T-helper 22 cell (primary cell): ENCODE data around the gene MYH11.
"Not testable (repeated sequence)": the region's sequence is repeated elsewhere in the genome, so short reads cannot be mapped to it uniquely, and the experiment has no call there.

Source experiments
- DNase-seq: peaks from one replicate; pipeline ENCODE4 v3.0.0-alpha.2; 2020; ENCODE audit warnings: low read depth

MYH11 gene

DNA sequence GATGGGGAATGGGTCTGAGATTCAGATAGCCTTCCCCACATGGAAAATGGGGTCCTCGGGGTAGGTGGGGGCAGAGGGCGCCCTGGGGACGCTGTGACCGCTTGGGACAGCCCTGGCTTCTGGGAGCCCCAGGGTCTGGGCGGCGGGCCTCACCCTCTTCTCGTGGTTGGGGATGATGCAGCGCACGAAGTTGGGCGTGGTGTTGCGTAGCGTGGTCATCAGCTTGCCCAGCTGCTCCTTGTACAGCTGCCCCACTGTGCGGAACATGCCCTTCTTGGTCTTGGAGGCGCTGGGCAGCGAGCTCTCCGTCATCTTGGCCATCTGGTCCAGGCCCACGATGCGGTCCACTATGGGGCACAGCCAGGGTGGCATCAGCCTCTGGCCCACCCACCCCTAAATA lies 106.8 kb downstream of the MYH11 start:
- DNase-seq, result no peak

DNA sequence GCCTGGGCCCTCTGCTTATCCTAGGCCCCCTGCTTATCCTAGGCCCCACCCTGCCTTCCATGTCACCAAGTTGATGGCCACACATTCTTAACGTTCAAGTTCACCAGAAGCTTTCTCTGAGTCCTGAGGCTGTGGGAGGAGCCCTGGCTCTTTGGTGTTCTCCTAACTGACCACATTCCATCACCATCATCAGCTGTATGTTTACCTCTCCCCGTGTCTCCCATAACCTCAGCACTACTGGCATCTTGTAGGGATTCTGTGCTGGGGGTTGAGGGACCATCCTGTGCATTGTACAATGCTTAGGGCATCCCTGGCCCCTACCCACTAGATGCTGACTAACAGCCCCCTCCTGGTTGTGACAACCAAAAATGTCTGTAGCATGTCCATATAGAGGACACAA lies 107.5 kb downstream of the MYH11 start:
- DNase-seq, result no peak

DNA sequence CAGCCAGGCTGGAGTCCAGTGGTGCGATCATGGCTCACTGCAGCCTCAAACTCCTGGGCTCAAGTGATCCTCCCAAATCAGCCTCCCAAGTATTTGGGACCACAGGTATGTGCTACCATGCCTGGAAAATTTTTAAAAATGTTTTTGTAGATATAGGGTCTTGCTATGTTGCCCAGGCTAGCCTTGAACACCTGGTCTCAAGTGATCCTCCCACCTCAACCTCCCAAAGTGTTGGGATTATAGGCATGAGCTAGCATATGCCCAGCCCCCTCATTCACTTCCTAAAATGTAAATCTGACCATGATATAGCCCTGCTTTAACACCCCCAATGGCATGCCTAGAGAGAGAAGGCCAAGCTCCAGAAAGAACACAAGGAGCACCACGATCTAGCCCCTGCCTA lies 108.2 kb downstream of the MYH11 start:
- DNase-seq, result no peak

DNA sequence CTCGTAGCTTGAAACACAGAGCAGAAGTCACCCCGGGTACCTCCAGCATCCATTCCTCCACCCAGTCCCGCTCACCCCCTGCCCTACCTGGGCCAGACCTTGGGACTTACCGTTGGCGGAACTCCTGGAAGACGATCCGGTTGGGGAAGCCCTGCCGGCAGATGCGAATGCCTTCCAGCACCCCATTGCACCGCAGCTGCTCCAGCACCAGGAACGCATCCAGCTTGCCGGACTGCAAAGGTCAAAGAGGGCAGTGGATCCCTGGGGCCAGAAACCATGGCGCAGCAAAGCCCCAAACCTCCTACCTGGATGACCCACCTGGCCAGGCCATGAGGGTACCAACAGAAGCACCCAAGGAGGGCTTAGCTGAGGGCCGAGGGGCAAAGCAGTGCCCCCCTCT lies 108.9 kb downstream of the MYH11 start:
- DNase-seq, result no peak

DNA sequence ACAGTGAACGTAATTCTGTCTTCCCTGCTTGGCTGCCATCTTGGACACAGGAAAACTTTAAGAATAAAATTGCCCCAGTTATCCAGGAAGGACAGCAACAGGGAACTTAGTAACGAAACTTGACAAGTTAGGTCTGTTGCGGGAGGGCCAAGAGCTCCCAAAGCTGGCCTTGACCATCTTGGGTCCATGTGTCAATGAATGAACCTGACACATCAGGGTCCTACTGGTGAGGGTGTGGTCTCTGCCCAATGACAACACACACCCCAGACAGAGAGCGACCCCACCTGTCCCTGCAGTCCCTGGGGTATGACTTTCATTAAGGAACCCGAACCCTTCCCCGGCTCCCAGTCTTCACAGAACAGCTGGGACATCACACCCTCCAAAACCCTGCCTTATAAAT lies 110.5 kb downstream of the MYH11 start:
- no peak for DNase-seq

DNA sequence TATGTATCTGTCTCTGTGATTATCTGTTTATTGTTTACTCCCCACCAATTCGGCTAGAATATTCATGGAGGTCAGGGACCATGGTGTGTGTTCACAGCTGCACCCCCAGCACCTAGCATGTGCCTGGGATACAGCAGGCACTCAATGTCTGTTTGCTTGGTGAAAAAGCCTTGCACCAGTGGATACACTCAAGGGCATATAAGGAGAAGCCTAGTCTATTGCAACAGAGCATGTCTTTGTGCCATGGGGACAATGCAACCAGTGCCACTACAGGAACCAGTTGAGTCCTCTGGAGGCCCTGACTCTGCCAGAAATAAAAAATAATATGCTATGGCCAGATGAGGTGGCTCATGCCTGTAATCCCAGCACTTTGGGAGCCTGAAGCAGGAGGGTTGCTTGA lies 113.2 kb downstream of the MYH11 start:
- DNase-seq, result no peak

DNA sequence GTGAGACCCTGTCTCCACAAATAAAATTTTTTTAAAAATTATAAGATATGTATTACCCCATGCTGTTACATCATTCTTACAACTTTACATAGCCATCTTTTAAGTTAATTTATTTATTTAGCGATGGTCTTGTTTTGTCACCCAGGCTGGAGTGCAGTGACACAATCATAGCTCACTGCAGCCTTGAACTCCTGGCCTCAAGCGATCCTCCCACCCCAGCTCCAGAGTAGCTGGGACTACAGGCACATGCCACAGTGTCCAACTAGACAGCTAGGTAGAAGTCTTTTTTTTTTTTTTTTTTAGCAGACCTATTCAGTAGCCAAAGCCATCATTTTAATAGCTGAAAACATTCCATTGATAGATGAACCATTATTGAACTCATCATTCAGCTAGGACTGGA lies 114.1 kb downstream of the MYH11 start:
- DNase-seq, result no peak

DNA sequence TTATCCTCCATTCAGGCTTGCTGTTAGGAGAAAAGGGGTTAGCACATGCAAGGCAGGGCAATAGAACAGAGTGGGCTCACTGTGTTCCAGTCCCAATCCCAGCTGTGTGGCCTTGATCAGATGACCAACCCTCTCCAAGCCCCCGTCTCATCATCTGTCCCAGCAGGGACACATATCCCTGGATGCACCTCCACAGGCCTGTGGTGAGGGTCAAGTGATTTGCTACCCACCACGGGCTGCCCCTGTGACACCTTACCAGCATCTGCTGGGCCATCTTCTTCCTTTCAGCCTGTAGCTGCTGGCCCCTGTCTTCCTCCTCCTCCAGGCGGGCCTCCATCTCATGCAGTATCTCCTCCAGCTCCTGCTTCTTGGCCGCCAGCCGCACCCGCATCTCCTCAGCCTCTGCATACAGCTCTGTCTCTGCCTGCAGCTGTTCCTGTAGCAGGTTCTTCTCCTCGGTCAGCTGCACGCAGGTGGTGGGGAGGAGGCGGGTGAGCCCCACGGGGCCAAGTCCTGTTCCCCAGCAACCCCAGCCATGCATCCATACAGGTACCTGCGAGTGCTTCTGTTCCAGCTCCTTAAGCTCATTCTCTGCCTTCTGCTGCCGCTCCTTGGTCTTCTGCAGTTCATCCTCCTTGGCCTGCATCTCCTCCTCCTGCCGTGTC lies 115.5 kb downstream of the MYH11 start:
- DNase-seq, result no peak

- no peak for DNase-seq
Measured at GRCh38 chr16:15739950-15740349, 116.9 kb downstream of the MYH11 start.

GRCh38 chr16:15739464-15739863 lies 117.4 kb downstream of the MYH11 start:
- no peak for DNase-seq

- DNase-seq, result no peak
Measured at GRCh38 chr16:15737140-15737644, 119.6 kb downstream of the MYH11 start.

DNA sequence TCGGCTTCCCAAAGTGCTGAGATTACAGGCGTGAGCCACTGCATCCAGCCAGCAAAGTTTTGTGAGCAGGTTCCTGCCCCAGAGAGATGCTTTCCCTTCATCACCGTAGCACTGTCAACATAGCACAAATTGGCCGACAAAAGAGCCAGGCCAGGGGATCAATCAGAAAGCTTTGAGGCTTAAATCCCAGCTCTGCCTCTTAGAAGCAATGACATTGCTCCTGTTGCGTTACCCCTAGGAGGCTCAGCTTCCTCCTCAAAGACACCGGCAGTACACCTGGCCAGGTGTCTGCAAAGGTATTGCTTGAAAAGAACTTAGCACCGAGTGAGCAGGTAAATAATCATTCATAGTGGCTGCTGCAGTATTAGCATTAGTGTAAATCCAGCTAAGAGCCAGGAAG lies 120.3 kb downstream of the MYH11 start:
- no peak for DNase-seq

- no peak for DNase-seq
Measured at GRCh38 chr16:15735610-15736009, 121.2 kb downstream of the MYH11 start.

- no peak for DNase-seq
Measured at GRCh38 chr16:15732416-15732815, 124.4 kb downstream of the MYH11 start.

- no peak for DNase-seq
Measured at GRCh38 chr16:15729152-15729551, 127.7 kb downstream of the MYH11 start.

DNA sequence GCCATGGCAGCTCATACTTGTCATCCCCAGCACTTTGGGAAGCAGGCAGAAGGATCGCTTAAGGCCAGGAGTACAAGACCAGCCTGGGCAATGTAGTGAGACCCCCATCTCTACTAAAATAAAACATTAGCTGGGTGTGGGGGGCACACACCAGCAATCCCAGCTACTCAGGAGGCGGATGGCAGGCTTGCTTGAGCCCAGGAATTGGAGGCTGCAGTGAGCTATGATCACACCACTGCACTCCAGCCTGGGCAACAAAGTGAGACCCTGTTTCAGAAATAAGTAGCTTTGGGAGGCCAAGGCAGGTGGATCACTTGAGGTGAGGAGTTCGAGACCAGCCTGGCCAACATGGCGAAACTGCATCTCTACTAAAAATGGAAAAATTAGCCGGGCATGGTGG lies 129.1 kb downstream of the MYH11 start:
- not testable (repeated sequence) for DNase-seq

- no peak for DNase-seq
Measured at GRCh38 chr16:15726715-15727114, 130.1 kb downstream of the MYH11 start.

DNA sequence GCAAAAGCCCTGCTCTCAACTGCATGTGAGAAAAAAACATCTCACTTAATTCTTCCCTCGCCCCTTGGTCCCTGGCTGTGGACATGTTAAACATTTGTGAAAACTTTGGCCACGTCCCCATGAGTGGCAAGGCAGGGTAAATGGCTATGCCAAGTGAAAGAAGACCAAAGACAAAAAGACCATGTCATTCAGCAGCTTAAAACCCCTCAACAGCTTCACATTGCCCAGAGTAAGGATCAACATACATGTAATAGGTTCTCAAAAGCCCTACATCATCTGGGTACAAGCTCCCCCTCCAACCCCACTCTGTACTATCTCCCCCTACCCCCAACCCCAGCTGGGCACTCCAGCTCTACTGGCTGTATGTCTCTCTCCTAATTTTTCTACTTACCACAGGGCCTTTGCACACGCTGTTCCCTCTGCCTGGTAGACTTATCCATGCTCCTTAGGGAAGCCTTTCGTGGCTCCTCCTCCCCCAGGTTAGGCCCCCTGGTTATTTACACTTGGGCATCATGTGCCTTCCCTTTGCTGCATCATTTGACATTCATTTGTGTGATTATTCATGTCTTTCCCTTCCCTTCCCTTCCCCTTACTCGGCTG lies 131.1 kb downstream of the MYH11 start:
- no peak for DNase-seq

DNA sequence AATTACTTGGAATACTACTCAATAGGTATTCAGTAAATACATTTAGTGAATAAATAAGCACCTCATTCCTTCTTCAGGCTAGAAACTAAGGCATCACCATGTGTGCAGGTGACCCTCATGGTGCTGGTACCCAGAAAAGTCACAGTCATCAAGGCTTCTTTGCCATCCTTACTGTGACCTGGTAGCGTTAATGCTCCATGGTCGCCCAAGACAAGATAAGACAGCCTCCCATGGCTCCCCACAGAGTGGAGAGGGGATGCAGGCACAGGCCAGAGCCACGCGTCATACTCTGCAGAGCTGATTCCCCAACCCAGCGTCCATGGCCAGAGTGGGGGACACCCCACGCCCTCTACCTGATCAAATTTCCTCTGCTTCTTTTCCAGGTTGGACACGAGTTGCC lies 133.0 kb downstream of the MYH11 start:
- no peak for DNase-seq

DNA sequence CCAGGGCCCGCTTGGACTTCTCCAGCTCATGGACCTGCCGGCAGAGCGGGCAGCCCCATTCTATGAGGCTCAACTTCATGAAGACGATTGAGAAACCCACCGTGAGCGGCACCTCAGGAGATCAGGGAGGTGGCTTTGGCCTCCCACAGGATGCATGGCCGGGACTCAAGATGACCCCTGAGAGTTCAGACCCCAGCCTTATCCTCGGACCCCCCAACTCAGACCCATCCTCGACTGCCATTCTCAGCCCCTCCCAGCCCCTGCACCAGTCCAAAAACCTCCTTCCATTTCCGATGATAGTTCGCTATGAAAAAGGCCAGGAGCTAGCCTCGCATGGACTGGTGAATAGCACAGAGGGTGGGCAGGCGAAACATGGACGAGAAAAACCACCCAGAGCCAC lies 135.8 kb downstream of the MYH11 start:
- no peak for DNase-seq

DNA sequence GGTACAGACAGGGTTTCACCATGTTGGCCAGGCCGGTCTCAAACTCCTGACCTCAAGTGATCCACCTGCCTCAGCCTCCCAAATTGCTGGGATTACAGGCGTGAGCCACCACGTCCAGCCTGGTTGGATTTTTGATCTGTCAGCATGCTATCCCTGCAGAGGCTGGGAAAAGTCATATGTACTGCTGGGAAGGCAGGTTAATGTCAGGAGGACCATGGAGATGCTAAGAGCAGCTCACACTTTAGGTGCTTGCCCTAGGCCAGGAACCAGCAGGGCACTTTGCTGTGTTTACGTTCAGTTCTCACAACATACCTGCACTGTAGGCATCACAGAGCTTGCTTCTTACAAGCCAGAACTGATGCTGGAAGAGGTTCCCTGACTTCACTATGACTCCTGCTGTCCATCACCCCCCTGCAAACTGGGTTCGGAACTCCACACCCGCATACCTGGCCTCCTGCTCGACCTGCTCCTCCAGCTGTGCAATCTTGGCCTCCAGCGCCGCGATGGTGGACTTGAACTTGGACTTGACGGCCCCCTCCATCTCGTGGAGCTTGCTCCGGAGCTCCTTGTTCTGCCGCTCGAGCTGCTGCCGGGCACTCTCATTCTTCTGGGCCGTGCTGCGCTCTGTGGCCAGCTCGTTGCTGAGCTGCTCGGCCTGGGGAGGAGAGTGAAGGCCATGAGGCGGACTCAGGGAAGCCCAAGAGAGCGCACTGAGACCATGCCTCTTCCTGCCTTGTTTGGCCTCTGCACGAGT lies 140.0 kb downstream of the MYH11 start:
- DNase-seq, result no peak

GRCh38 chr16:15715221-15715620 lies 141.6 kb downstream of the MYH11 start:
- DNase-seq, result no peak
